HepG2 (cell line): Measurements from ENCODE around the gene CCDC85C. TPM values are rescaled to one million over a fixed set of nuclear protein-coding genes. Genes with fewer than 3 reads are reported as not detected.

Experiments
- ATAC-seq: fragments of 200-7000 bp; cut with Tn5 transposase; 3 replicates; pipeline ENCODE4 v1.9.1; 2020; ENCODE audit warnings: mild to moderate bottlenecking, moderate library complexity
- BruUV-seq: library from RNA; stranded (reverse); fragments of 400-500 nt; replicated peaks from 2 replicates; lab custom pipeline; 2021; lab: Mats Ljungman, UMichigan
- CTCF ChIA-PET: fragments of 300-600 bp; formaldehyde crosslinking; extraction: SDS; loops from one replicate; lab custom pipeline; 2021; ENCODE audit warnings: low total read pairs, inconsistent platforms, low intra/inter-chr PET ratio; lab: Yijun Ruan, JAX
- POLR2A ChIA-PET: fragments of 350-600 bp; sonication (Branson Sonifier 250); formaldehyde crosslinking; loops from one replicate; lab custom pipeline; 2020; ENCODE audit warnings: antibody characterized with exemption, inconsistent platforms; lab: Yijun Ruan, JAX
- DNase-seq: peaks from one replicate; pipeline ENCODE4 v3.0.0-alpha.2; 2015; ENCODE audit warnings: low spot score
- FAIRE-seq: peaks from 3 replicates; lab custom pipeline; 2011; peaks lifted over from hg19 to GRCh38; lab: Jason Lieb, UNC
- H2AFZ ChIP-seq: one replicate; pipeline ENCODE4 v1.6.1; 2011; ENCODE audit warnings: low read length, inconsistent platforms
- H3K27ac ChIP-seq: fragments of 300-600 bp; 3 replicates; pipeline ENCODE4 v1.8.0; 2011; ENCODE audit warnings: mixed run types, mild to moderate bottlenecking, mixed read lengths, low read length, inconsistent platforms; ENCODE audit not compliant: insufficient read depth; ENCODE audit errors: extremely low read length
- H3K27me3 ChIP-seq, 2 experiments: fragments of 200-600 bp in 1 of 2; 2 replicates in 1 of 2; 3 replicates in 1 of 2; pipeline versions ENCODE4 v1.6.0 to v1.8.0; 2011; ENCODE audit warnings: low read length in 2 of 2, mild to moderate bottlenecking in 2 of 2, moderate library complexity in 2 of 2, inconsistent platforms in 1 of 2; ENCODE audit not compliant: insufficient read depth in 2 of 2, control insufficient read depth in 1 of 2
- H3K36me3 ChIP-seq, 2 experiments: fragments of 200-600 bp in 1 of 2; replicated peaks in 1 of 2; 2 replicates in 1 of 2; 3 replicates in 1 of 2; pipeline versions ENCODE4 v1.5.1 to v1.8.0; 2011; ENCODE audit warnings: low read length in 2 of 2, inconsistent platforms in 1 of 2; ENCODE audit not compliant: insufficient read depth in 2 of 2, control insufficient read depth in 1 of 2
- H3K4me1 ChIP-seq: 2 replicates; pipeline ENCODE4 v1.5.1; 2012; ENCODE audit warnings: low read length, inconsistent platforms; ENCODE audit not compliant: insufficient read depth
- H3K4me2 ChIP-seq: 2 replicates; pipeline ENCODE4 v1.6.0; 2011; ENCODE audit warnings: low read depth, low read length, inconsistent platforms
- H3K4me3 ChIP-seq, 3 experiments: fragments of 200-600 bp in 1 of 3; sonication (generic), shearing (Covaris generic) in 1 of 3; replicated peaks in 1 of 3; 2 replicates each; pipeline ENCODE4 v1.5.1; 2011 to 2016; ENCODE audit warnings: low read length in 3 of 3, inconsistent platforms in 2 of 3, low read depth in 2 of 3, mild to moderate bottlenecking in 2 of 3, control low read depth in 1 of 3, mixed read lengths in 1 of 3; ENCODE audit not compliant: insufficient read depth in 1 of 3
- H3K79me2 ChIP-seq: one replicate; pipeline ENCODE4 v1.6.1; 2011; ENCODE audit warnings: low read length, inconsistent platforms; ENCODE audit not compliant: insufficient read depth
- H3K9ac ChIP-seq: 2 replicates; pipeline ENCODE4 v1.6.0; 2011; ENCODE audit warnings: mild to moderate bottlenecking, low read depth, low read length, inconsistent platforms; ENCODE audit not compliant: insufficient read depth
- H3K9me3 ChIP-seq: 2 replicates; pipeline ENCODE4 v1.5.1; 2012; ENCODE audit warnings: mild to moderate bottlenecking, low read length
- H4K20me1 ChIP-seq: 2 replicates; pipeline ENCODE4 v1.6.0; 2011; ENCODE audit warnings: inconsistent platforms, mild to moderate bottlenecking, low read length, moderate library complexity; ENCODE audit not compliant: insufficient read depth
- HDAC2 ChIP-seq: sonication (generic); formaldehyde crosslinking; IDR thresholded peaks from 2 replicates; pipeline ENCODE4 v1.4.0; 2020; ENCODE audit warnings: missing genetic modification reagents
- JARID2 ChIP-seq: sonication (generic); formaldehyde crosslinking; IDR thresholded peaks from 2 replicates; pipeline ENCODE4 v1.8.1; 2023; ENCODE audit warnings: missing genetic modification reagents, inconsistent platforms; ENCODE audit not compliant: insufficient replicate concordance
- SNRNP70 ChIP-seq: fragments of 200-400 bp; formaldehyde crosslinking; IDR thresholded peaks from 2 replicates; pipeline ENCODE4 v1.6.1; 2017; ENCODE audit warnings: mild to moderate bottlenecking, low read depth, low read length, moderate library complexity
- STAT5B ChIP-seq: sonication (generic); formaldehyde crosslinking; IDR thresholded peaks from 2 replicates; pipeline ENCODE4 v1.4.0; 2020; ENCODE audit warnings: missing genetic modification reagents
- ZBTB10 ChIP-seq: sonication (generic); formaldehyde crosslinking; IDR thresholded peaks from 2 replicates; pipeline ENCODE4 v1.4.0; 2020; ENCODE audit warnings: missing genetic modification reagents, borderline replicate concordance
- ZBTB7B ChIP-seq: sonication (generic); formaldehyde crosslinking; IDR thresholded peaks from 2 replicates; pipeline ENCODE4 v1.4.0; 2020; ENCODE audit warnings: missing genetic modification reagents
- ZFY ChIP-seq: sonication (generic); formaldehyde crosslinking; IDR thresholded peaks from 2 replicates; pipeline ENCODE4 v1.4.0; 2020; ENCODE audit warnings: missing genetic modification reagents
- ZMAT3 ChIP-seq: sonication (generic); formaldehyde crosslinking; conservative IDR thresholded peaks from 2 replicates; pipeline ENCODE4 v1.7.0; 2021; ENCODE audit warnings: missing genetic modification reagents
- ZNF224 ChIP-seq: sonication (generic); formaldehyde crosslinking; IDR thresholded peaks from 2 replicates; pipeline ENCODE4 v1.5.0; 2020; ENCODE audit warnings: mild to moderate bottlenecking, missing genetic modification reagents
- ZNF3 ChIP-seq: IDR thresholded peaks from 2 replicates; pipeline ENCODE4 v1.7.0; 2017; ENCODE audit warnings: inconsistent platforms
- ZNF382 ChIP-seq: sonication (generic); formaldehyde crosslinking; IDR thresholded peaks from 2 replicates; pipeline ENCODE4 v1.5.0; 2020; ENCODE audit warnings: missing genetic modification reagents, mild to moderate bottlenecking, borderline replicate concordance
- ZNF687 ChIP-seq: sonication (generic); formaldehyde crosslinking; IDR thresholded peaks from 2 replicates; pipeline ENCODE4 v1.5.1; 2020; ENCODE audit warnings: mild to moderate bottlenecking, missing genetic modification reagents, moderate library complexity
- ZNF704 ChIP-seq: sonication (generic); formaldehyde crosslinking; IDR thresholded peaks from 2 replicates; pipeline ENCODE4 v1.8.1; 2023; ENCODE audit warnings: mild to moderate bottlenecking, inconsistent platforms, moderate library complexity, missing genetic modification reagents, borderline replicate concordance
- WGBS: methylation state at CpG from one replicate; pipeline ENCODE4 v1.1.6; 2017; ENCODE audit warnings: low lambda C conversion rate; 5-methylcytosine and 5-hydroxymethylcytosine counted together
- in situ Hi-C: cut with HindIII; loops from 2 replicates; pipeline ENCODE4 v1.10.0; 2017; ENCODE audit warnings: low pct_unique_long_range_greater_than_20kb; ENCODE audit not compliant: extremely low pct_ligation_motif_present
- intact Hi-C: fragments of 100-400 bp; cut with micrococcal nuclease; formaldehyde crosslinking; loops from one replicate; pipeline ENCODE4 v1.10.0; 2022; ENCODE audit not compliant: unreplicated experiment
- polyA plus RNA-seq, 8 experiments: library from polyadenylated mRNA; depleted of rRNA in 3 of 8; stranded (reverse) in 7 of 8; unstranded in 1 of 8; fragments of >200 nt; fragmentation: Illumina TruSeq in 4 of 8; extraction: Trizol in 4 of 8; gene quantifications; 2 replicates each; pipeline versions ENCODE4 v1.2.1 to v1.2.3, GENCODE V29; 2011 to 2016; ENCODE audit warnings: low read depth in 4 of 8, missing spikeins in 1 of 8, mixed read lengths in 1 of 8; ENCODE audit not compliant: insufficient read depth in 1 of 8
- total RNA-seq, 5 experiments: library from RNA; depleted of rRNA; stranded (reverse); fragments of >200 nt; fragmentation: Illumina TruSeq; extraction: Trizol; gene quantifications; 2 replicates each; pipeline ENCODE4 v1.2.3, GENCODE V29; 2016; ENCODE audit warnings: low read depth in 1 of 5

The CCDC85C gene
- total and polyA plus RNA-seq, 2 of the 13 experiments (the other 11 are each of a cell fraction or from before 2014, with no cell fraction given) = 18.8 to 43.8 TPM

GRCh38 chr14:99602054-99602787, 1.8 kb downstream of the CCDC85C start (continued):
- TF ChIP-seq JARID2 (CRISPR knock-in tag) (no peak), ZFY (peak; percentile 31; the same call in 1 of the 2 replicates)
- TF ChIP-seq, all 625 proteins: peak for 98

- Histone ChIP-seq H3K4me2 (peak overlapping the region; percentile 90), H3K9me3 (no peaks in the 10 kb centered on the region), H3K27ac (peak overlapping the region; percentile 80), H2AFZ (no peak overlapping the region), H3K9ac (peak overlapping the region; percentile 70), H3K27me3 (no peaks in the 10 kb centered on the region; a peak in 1 of 5 replicates), H3K4me1 (peaks cover 64% of the 10 kb centered on the region), H3K79me2 (peaks cover 74% of the 10 kb centered on the region), H3K4me3 (peak overlapping the region; percentile 81 to 85 (median 84)), H4K20me1 (peaks cover 37% of the 10 kb centered on the region), H3K36me3 (peaks cover 1 to 4% of the 10 kb centered on the region in 2 experiments; a peak in 2 of 5 replicates)
- in situ Hi-C loops (loop anchor here (5.0 kb wide), 1 partner anchor 34 kb away; no protein-coding TSS in a partner anchor), intact Hi-C loops (no loop called here)
- ATAC-seq = peak; percentile 19
- CTCF ChIA-PET = no interaction called here
- TSS peak; percentile 40 for BruUV-seq
- 0% methylated on average over 4 of the region's 8 CpGs for WGBS
- POLR2A ChIA-PET = interaction anchor here (1.1 to 8.6 kb wide), 5 partner anchors 26 to 120 kb away, joined by 3 to 101 read pairs (median 7); partner anchors contain the start of genes CCNK and SETD3
- peak; percentile 57 for FAIRE-seq
- DNase-seq = peak; percentile 49
- TF ChIP-seq ZNF3 (CRISPR knock-in tag) = no peak
- no peak for TF ChIP-seq ZBTB10
- TF ChIP-seq ZNF687 (CRISPR knock-in tag) = no peak; the same call in 1 of the 2 replicates
- 0 out of 2 replicates have a peak, but pooled peaks have one; percentile 28 for TF ChIP-seq ZBTB7B (CRISPR knock-in tag)
- no peak for TF ChIP-seq ZNF704 (CRISPR knock-in tag)
- TF ChIP-seq HDAC2 (CRISPR knock-in tag) = 0 out of 2 replicates have a peak, but pooled peaks have one; percentile 45
- TF ChIP-seq ZNF224 = no peak
- TF ChIP-seq SNRNP70 = no peak
- no peak for TF ChIP-seq STAT5B (CRISPR knock-in tag)
- TF ChIP-seq ZMAT3 (CRISPR knock-in tag) = 0 out of 2 replicates have a peak, but pooled peaks have one; percentile 44
- TF ChIP-seq ZNF382 (CRISPR knock-in tag) = no peak
Observed at GRCh38 chr14:99601361-99601831, 2.6 kb downstream of the CCDC85C start.
